ENCODE results near the gene HPCA. TPM values are rescaled to one million over a fixed set of nuclear protein-coding genes. Genes with fewer than 3 reads are reported as not detected.

The HPCA gene
- total and polyA plus RNA-seq, 2 of the 8 experiments (the other 6 are each of a cell fraction or from before 2014, with no cell fraction given) = 0.70 to 1.4 TPM

GRCh38 chr1:32884726-32885125 is 1.6 kb upstream of the HPCA start:
- no peak overlapping the region for H2BK15ac ChIP-seq (ENCODE audit: low read length)
- no peaks in the 10 kb centered on the region for H3K79me1 ChIP-seq (ENCODE audit: low read depth, low read length)
- no peak overlapping the region for H3K4me2 ChIP-seq (ENCODE audit: insufficient read depth in 1 of 2, low read depth in 2 of 2, low read length in 2 of 2)
- peaks cover 3 to 33% (median 16%) of the 10 kb centered on the region in 4 experiments; a peak in 6 of 7 replicates for H3K27me3 ChIP-seq (replicated peaks in 1 of 4; ENCODE audit: control insufficient read depth in 3 of 4, extremely low read depth in 1 of 4, insufficient read depth in 3 of 4, low read length in 3 of 4)
- no peak overlapping the region for H3K9ac ChIP-seq (replicated peaks in 1 of 4; ENCODE audit: extremely low read depth in 1 of 4, low read depth in 3 of 4, low read length in 3 of 4)
- FAIRE-seq (no peak), DNase-seq (ENCODE audit: low read depth in 1 of 2, low spot score in 2 of 2) (peak in 1 of 2 experiments; percentile 51)
- H3K4me1 ChIP-seq (replicated peaks in 1 of 4; ENCODE audit: control insufficient read depth in 3 of 4, insufficient read depth in 4 of 4, low read length in 3 of 4) = peaks cover 0 to 14% (median 5%) of the 10 kb centered on the region in 4 experiments; a peak in 4 of 7 replicates
- H4K5ac ChIP-seq (ENCODE audit: insufficient read length, low read depth, low read length) = no peak overlapping the region
- H3K4ac ChIP-seq (replicated peaks; ENCODE audit: insufficient read length, low read depth, low read length) = no peak overlapping the region
- no peak overlapping the region for H2BK12ac ChIP-seq (ENCODE audit: low read depth, low read length)
- H3K23me2 ChIP-seq (ENCODE audit: low read depth, low read length) = peaks cover 5% of the 10 kb centered on the region; the same call in 1 of the 2 replicates
- no peak overlapping the region for H4K8ac ChIP-seq (ENCODE audit: extremely low read depth, insufficient read depth, low read length)
- no peak overlapping the region for H2BK20ac ChIP-seq (ENCODE audit: low read length)
- POLR2A ChIA-PET (ENCODE audit: partially characterized antibody) = interaction anchor here (1.6 to 1.8 kb wide), 2 partner anchors 11 to 24 kb away, joined by 3 to 5 read pairs; no protein-coding TSS in a partner anchor
- peaks cover 0 to 15% of the 10 kb centered on the region in 2 experiments for H4K20me1 ChIP-seq (replicated peaks in 1 of 2; ENCODE audit: control insufficient read depth in 1 of 2, insufficient read depth in 2 of 2, low read length in 2 of 2)
- no peak overlapping the region for H4K91ac ChIP-seq (replicated peaks; ENCODE audit: insufficient read length, low read length)
- no peak overlapping the region for H2AK5ac ChIP-seq (ENCODE audit: low read depth, low read length)
- WGBS, 2 experiments (ENCODE audit: extremely low coverage in 1 of 2, insufficient coverage in 1 of 2, insufficient read length in 1 of 2, insufficient replicate concordance in 2 of 2, low coverage in 1 of 2, low lambda C conversion rate in 2 of 2, missing lambda C conversion rate in 1 of 2) = 81% methylated on average over 8 of the region's 12 CpGs; no CpG with 5 or more reads in 1 of the 2 experiments
- CTCF ChIA-PET (ENCODE audit: partially characterized antibody) = interaction anchor here (2.0 to 19.0 kb wide), 3 partner anchors 6 to 61 kb away, joined by 4 to 382 read pairs (median 382); partner anchors contain the start of genes FNDC5 and HPCA
- no peak overlapping the region for H2BK120ac ChIP-seq (replicated peaks; ENCODE audit: low read depth, low read length)
- H3K23ac ChIP-seq (ENCODE audit: insufficient read length) = no peak overlapping the region
- no peak overlapping the region for H3K4me3 ChIP-seq (ENCODE audit: extremely low read depth in 1 of 4, insufficient read depth in 2 of 4, low read depth in 3 of 4, low read length in 4 of 4)
- H2BK5ac ChIP-seq (ENCODE audit: low read depth, low read length) = no peak overlapping the region
- no peak overlapping the region for H3K14ac ChIP-seq (ENCODE audit: insufficient read length)
- H3K36me3 ChIP-seq (ENCODE audit: control insufficient read depth in 2 of 4, insufficient read depth in 4 of 4, low read length in 3 of 4) = no peaks in the 10 kb centered on the region
- H3K27ac ChIP-seq (ENCODE audit: low read depth, low read length) = no peak overlapping the region
- no peak overlapping the region for H3K18ac ChIP-seq (ENCODE audit: extremely low read depth, low read length)
- TF ChIP-seq KDM5A (IDR thresholded peaks at IDR 0.05; ENCODE audit: low read length) = no peak
- no peak for TF ChIP-seq KDM1A (IDR thresholded peaks at IDR 0.05; ENCODE audit: borderline replicate concordance, low read length)
- no peak for TF ChIP-seq PHF8 (conservative IDR thresholded peaks at IDR 0.05; ENCODE audit: low read depth, low read length)
- no peak for TF ChIP-seq SAP30 (IDR thresholded peaks at IDR 0.05; ENCODE audit: insufficient read depth, insufficient replicate concordance, low read length)
- TF ChIP-seq POU5F1 (IDR thresholded peaks at IDR 0.05; ENCODE audit: low read depth, low read length) = no peak
- no peak for TF ChIP-seq SIX5 (IDR thresholded peaks at IDR 0.05; ENCODE audit: low read depth, low read length)
- TF ChIP-seq NRF1 (IDR thresholded peaks at IDR 0.05; ENCODE audit: low read depth, low read length) = no peak
- no peak for TF ChIP-seq ATF2 (IDR thresholded peaks at IDR 0.05; ENCODE audit: low read length)
- H3K9me3 ChIP-seq (ENCODE audit: insufficient read depth in 2 of 2, low read depth in 1 of 2, low read length in 1 of 2) = no peaks in the 10 kb centered on the region
- H3K56ac ChIP-seq (replicated peaks; ENCODE audit: insufficient read length, low read depth, low read length) = no peak overlapping the region
- H3K79me2 ChIP-seq (ENCODE audit: control insufficient read depth in 1 of 2, insufficient read depth in 2 of 2, low read length in 2 of 2) = no peaks in the 10 kb centered on the region
- no peak overlapping the region for H2AFZ ChIP-seq (ENCODE audit: low read length)
